Left forelimb (tissue), 1 donor: Measurements from ENCODE around the gene PPAN.

Experiments
- DNase-seq: peaks from one replicate; pipeline ENCODE4 v3.0.0-alpha.2; 2018; ENCODE audit warnings: low spot score

Gene PPAN

GRCh38 chr19:10092648-10093294, 13.4 kb upstream of the PPAN start:
- DNase-seq = no peak

GRCh38 chr19:10093295-10094186, 12.6 kb upstream of the PPAN start:
- no peak for DNase-seq

- no peak for DNase-seq
Measured at GRCh38 chr19:10095622-10095947, 10.6 kb upstream of the PPAN start.

- peak; percentile 91 for DNase-seq
Measured at GRCh38 chr19:10095948-10096614, 10.1 kb upstream of the PPAN start.

GRCh38 chr19:10096615-10096963, 9.6 kb upstream of the PPAN start:
- no peak for DNase-seq

- DNase-seq = no peak
Measured at GRCh38 chr19:10100163-10100785, 5.9 kb upstream of the PPAN start.

- no peak for DNase-seq
Measured at GRCh38 chr19:10102787-10103236, 3.4 kb upstream of the PPAN start.

- no peak for DNase-seq
Measured at GRCh38 chr19:10104130-10104513, 2.0 kb upstream of the PPAN start.

GRCh38 chr19:10104665-10105508, 1.3 kb upstream of the PPAN start:
- no peak for DNase-seq

GRCh38 chr19:10105509-10106099, 558 bp upstream of the PPAN start:
- no peak for DNase-seq

- DNase-seq = no peak
Measured at GRCh38 chr19:10107254-10107653, 1.1 kb downstream of the PPAN start.

- DNase-seq = no peak
Measured at GRCh38 chr19:10107817-10108367, 1.7 kb downstream of the PPAN start.

GRCh38 chr19:10109528-10109927, 3.4 kb downstream of the PPAN start:
- DNase-seq = no peak

GRCh38 chr19:10110076-10110971, 4.2 kb downstream of the PPAN start:
- no peak for DNase-seq

- no peak for DNase-seq
Measured at GRCh38 chr19:10110972-10111317, 4.8 kb downstream of the PPAN start.

- no peak for DNase-seq
Measured at GRCh38 chr19:10111405-10111811, 5.2 kb downstream of the PPAN start, which contains the start of gene P2RY11. Gene P2RY11 (plus strand): TSS chr19:10111693. CDS start chr19:10111722, 29 bp downstream.

- no peak for DNase-seq
Measured at GRCh38 chr19:10112037-10112761, 6.0 kb downstream of the PPAN start.

- DNase-seq = no peak
Measured at GRCh38 chr19:10112895-10113591, 6.9 kb downstream of the PPAN start.

- no peak for DNase-seq
Measured at GRCh38 chr19:10113592-10113963, 7.4 kb downstream of the PPAN start.
